LNCaP clone FGC (cell line): ENCODE results near the gene ZNF618.

Source experiments
- DNase-seq: peaks from one replicate; pipeline ENCODE4 v3.0.0-alpha.2; 2011; ENCODE audit warnings: low read depth
- H3K4me3 ChIP-seq: 2 replicates; pipeline ENCODE4 v1.5.1; 2011; ENCODE audit warnings: mild to moderate bottlenecking, low read depth, low read length, control low read depth
- CTCF ChIP-seq: IDR thresholded peaks from 2 replicates; pipeline ENCODE4 v1.5.1; 2012; ENCODE audit warnings: mild to moderate bottlenecking; ENCODE audit not compliant: control insufficient read depth, insufficient read depth; ENCODE audit errors: extremely low read depth

The ZNF618 gene

GRCh38 chr9:114094971-114095370, 218.9 kb downstream of the ZNF618 start:
- H3K4me3 ChIP-seq = no peak overlapping the region
- TF ChIP-seq CTCF = no peak
- DNase-seq = no peak

- DNase-seq = no peak
- H3K4me3 ChIP-seq = no peak overlapping the region
- TF ChIP-seq CTCF = no peak
Observed at GRCh38 chr9:114096041-114096511, 220.0 kb downstream of the ZNF618 start.

GRCh38 chr9:114096866-114097612, 220.9 kb downstream of the ZNF618 start:
- DNase-seq = no peak
- TF ChIP-seq CTCF = no peak
- no peak overlapping the region for H3K4me3 ChIP-seq

GRCh38 chr9:114097613-114098020, 221.5 kb downstream of the ZNF618 start:
- H3K4me3 ChIP-seq = peak overlapping the region; percentile 50
- TF ChIP-seq CTCF = no peak
- DNase-seq = no peak

GRCh38 chr9:114098021-114098935, 222.2 kb downstream of the ZNF618 start:
- no peak for TF ChIP-seq CTCF
- peak overlapping the region; percentile 50 for H3K4me3 ChIP-seq
- no peak for DNase-seq

- DNase-seq = no peak
- no peak for TF ChIP-seq CTCF
- H3K4me3 ChIP-seq = peak within 1 kb of the TSS; percentile 50
Observed at GRCh38 chr9:114098936-114099668, 223.0 kb downstream of the ZNF618 start, which contains the start of gene KIF12. TSS of gene KIF12 (minus strand) at chr9:114099292. CDS start at chr9:114099276, 16 bp downstream.
